Measurements from ENCODE around the gene EGFR.

GRCh38 chr7:54980521-54980920, 38.3 kb upstream of the EGFR start:
- TF ChIP-seq CTCF (IDR thresholded peaks at IDR 0.05), result no peak
- TF ChIP-seq POLR2A (IDR thresholded peaks at IDR 0.05), result no peak

Measured in prostate gland (tissue), 2 donors.